ENCODE data around the gene MYL6. TPM values are rescaled to one million over a fixed set of nuclear protein-coding genes. Genes with fewer than 3 reads are reported as not detected.
A peak's percentile ranks its signal among the peaks of the same experiment; 100 is the strongest.

The MYL6 gene
- total RNA-seq, 1 experiment from 2014 or later: 932 TPM

DNA sequence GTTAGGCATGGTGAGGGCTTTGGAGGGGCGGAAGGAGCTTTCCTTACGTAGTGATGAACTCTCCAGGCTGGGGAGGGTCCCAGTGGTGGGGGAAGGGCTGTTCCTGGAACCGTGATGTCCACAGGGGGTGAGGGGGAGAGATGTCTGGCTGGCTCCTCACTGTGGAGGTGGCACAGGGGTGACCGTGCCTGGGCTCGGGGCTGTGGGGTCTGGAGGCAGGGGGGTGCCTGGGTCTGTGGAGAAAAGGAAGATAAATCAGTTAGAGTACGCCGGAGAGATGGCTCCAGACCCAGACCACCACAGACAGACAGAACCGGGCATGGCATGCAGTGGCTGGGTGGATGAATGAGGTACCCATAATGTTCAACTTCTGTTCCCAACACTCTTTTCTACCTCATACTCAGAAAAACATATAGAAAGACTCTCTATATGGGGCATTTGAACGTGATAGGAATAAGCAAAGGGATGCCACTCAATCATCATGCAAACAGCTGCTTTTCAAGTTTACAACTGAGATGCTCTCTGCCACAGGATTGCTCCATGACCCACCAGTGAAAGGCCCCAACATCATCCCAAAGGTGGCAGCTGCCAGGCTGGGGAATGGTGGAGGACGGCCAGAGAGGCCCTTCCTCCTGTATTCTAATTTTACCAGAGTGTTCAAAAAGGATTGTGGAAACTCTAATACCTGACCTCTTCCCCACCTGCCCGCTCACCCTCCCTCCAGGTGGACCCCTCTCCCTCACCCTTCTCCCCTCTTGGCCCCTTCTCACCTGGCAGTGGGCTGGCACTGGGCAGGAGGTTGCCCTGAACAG is 5.6 kb downstream of the MYL6 start (continued):
- TF ChIP-seq, protein P1, sequence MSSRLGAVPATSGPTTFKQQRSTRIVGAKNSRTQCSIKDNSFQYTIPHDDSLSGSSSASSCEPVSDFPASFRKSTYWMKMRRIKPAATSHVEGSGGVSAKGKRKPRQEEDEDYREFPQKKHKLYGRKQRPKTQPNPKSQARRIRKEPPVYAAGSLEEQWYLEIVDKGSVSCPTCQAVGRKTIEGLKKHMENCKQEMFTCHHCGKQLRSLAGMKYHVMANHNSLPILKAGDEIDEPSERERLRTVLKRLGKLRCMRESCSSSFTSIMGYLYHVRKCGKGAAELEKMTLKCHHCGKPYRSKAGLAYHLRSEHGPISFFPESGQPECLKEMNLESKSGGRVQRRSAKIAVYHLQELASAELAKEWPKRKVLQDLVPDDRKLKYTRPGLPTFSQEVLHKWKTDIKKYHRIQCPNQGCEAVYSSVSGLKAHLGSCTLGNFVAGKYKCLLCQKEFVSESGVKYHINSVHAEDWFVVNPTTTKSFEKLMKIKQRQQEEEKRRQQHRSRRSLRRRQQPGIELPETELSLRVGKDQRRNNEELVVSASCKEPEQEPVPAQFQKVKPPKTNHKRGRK (CRISPR knock-in tag; IDR thresholded peaks at IDR 0.05; ENCODE audit: borderline replicate concordance): no peak
- TF ChIP-seq ZNF416 (CRISPR knock-in tag; IDR thresholded peaks at IDR 0.05): peak; percentile 76; the same call in 1 of the 2 replicates

DNA sequence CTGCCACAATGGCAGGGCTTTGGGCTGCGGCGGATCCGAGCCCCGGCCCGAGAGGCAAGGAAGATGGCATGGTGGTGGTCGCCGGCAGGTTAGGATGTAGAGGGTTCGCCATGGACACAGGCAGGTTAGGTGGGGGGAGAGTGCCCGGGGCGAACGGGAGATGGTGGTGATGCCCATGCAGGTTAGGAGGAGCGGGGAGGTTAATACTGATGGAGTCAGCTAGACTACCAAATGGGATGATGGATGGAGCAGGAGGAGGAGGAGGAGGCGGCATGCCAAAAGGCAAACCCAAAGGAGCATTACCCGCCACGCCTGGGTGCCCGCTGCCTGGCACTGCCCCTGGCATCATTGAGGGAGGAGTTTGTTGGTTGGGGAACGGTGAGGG is 6.2 kb downstream of the MYL6 start:
- Mint-ChIP-seq H3K27me3 (ENCODE audit: low read depth) (no peaks in the 10 kb centered on the region), H3K4me1 (peaks cover 38% of the 10 kb centered on the region), H3K27ac (no peak overlapping the region), H3K9me3 (no peaks in the 10 kb centered on the region), H3K36me3 (peaks cover 81% of the 10 kb centered on the region), H3K4me3 (no peak overlapping the region)
- DNase-seq (ENCODE audit: low spot score) (no peak), ATAC-seq (no peak)
- ChIA-PET CTCF (interaction anchor here (1.1 kb wide), 1 partner anchor 94 kb away, joined by 3 read pairs; the partner anchor contains the start of gene ANKRD52), POLR2A (interaction anchor here (1.3 to 7.2 kb wide), 7 partner anchors 8 to 93 kb away, joined by 3 to 104 read pairs (median 9); partner anchors contain the start of genes ESYT1, RNF41 and SMARCC2)
- TF ChIP-seq PRRX2 (CRISPR knock-in tag; IDR thresholded peaks at IDR 0.05) (peak; percentile 50; the same call in 1 of the 2 replicates), SMAD4 (CRISPR knock-in tag; IDR thresholded peaks at IDR 0.05) (no peak), NFATC4 (CRISPR knock-in tag; IDR thresholded peaks at IDR 0.05) (peak; percentile 6; the same call in 1 of the 2 replicates), ZNF416 (CRISPR knock-in tag; IDR thresholded peaks at IDR 0.05) (no peak)

DNA sequence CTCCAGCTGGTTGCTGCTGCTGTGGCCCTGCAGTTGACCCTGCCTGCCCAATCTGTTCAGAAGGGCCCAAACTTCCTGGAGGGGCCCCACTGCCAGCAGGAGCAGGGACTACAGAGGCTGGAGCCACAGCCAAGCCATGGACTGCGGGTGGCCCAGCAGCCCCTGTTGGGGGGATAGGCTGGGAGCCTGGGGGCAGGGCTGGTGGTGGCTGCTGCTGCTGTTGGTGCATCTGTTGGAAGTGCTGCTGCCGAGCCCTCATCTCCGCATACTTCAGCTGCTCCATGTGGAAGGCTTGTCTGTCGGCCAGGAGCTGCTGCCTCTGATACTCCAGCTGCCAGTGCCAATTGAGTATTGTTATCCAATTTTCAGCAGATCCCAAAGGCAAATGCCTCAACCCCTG is 7.2 kb downstream of the MYL6 start:
- Mint-ChIP-seq H3K4me3 (no peak overlapping the region), H3K27me3 (ENCODE audit: low read depth) (no peaks in the 10 kb centered on the region), H3K4me1 (peaks cover 27% of the 10 kb centered on the region), H3K9me3 (no peaks in the 10 kb centered on the region), H3K36me3 (peaks cover 81% of the 10 kb centered on the region), H3K27ac (no peak overlapping the region)
- ATAC-seq (no peak), DNase-seq (ENCODE audit: low spot score) (no peak)
- ChIA-PET CTCF (interaction anchor here (1.3 kb wide), 1 partner anchor 24 kb away, joined by 8 read pairs; the partner anchor contains the start of gene SMARCC2), POLR2A (interaction anchor here (1.0 to 1.6 kb wide), 6 partner anchors 11 to 39 kb away, joined by 3 to 11 read pairs (median 4); partner anchors contain the start of genes ESYT1 and SMARCC2)
- TF ChIP-seq, protein P2, sequence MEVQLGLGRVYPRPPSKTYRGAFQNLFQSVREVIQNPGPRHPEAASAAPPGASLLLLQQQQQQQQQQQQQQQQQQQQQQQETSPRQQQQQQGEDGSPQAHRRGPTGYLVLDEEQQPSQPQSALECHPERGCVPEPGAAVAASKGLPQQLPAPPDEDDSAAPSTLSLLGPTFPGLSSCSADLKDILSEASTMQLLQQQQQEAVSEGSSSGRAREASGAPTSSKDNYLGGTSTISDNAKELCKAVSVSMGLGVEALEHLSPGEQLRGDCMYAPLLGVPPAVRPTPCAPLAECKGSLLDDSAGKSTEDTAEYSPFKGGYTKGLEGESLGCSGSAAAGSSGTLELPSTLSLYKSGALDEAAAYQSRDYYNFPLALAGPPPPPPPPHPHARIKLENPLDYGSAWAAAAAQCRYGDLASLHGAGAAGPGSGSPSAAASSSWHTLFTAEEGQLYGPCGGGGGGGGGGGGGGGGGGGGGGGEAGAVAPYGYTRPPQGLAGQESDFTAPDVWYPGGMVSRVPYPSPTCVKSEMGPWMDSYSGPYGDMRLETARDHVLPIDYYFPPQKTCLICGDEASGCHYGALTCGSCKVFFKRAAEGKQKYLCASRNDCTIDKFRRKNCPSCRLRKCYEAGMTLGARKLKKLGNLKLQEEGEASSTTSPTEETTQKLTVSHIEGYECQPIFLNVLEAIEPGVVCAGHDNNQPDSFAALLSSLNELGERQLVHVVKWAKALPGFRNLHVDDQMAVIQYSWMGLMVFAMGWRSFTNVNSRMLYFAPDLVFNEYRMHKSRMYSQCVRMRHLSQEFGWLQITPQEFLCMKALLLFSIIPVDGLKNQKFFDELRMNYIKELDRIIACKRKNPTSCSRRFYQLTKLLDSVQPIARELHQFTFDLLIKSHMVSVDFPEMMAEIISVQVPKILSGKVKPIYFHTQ (CRISPR knock-in tag; IDR thresholded peaks at IDR 0.05): peak; percentile 83; the same call in 1 of the 2 replicates
- no peak for TF ChIP-seq TP53 (CRISPR knock-in tag; IDR thresholded peaks at IDR 0.05)

DNA sequence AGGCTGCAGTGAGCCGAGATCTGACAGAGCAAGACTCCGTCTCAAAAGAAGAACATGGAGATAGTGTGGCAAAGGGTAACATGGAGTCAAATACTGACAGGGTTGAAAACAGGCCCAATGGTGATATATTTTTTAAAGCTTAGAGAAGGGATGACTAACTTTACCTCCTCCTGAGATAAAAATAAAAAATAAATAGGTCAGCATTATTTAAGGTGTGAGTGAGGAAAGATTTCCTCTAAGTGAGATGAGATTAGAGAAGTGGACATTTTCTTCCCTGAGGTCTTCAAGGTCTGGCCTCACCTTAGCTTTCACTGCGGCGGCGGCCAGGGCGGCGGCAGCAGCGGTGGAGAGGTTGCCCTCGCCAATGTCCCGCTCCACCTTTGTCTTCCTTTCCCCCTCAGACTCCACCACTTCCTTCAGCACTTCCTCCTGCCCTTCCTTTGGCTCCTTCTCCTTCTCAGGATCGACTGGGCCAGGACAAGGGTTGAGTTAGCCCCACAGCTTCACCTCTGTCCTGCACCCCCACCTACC is 11.1 kb downstream of the MYL6 start:
- no peak overlapping the region for H3K4me3 Mint-ChIP-seq
- ChIA-PET CTCF (no interaction called here), POLR2A (no interaction called here)
- TF ChIP-seq NFATC4 (CRISPR knock-in tag; IDR thresholded peaks at IDR 0.05) (no peak), CREM (CRISPR knock-in tag; IDR thresholded peaks at IDR 0.05) (no peak), SP1 (CRISPR knock-in tag; conservative IDR thresholded peaks at IDR 0.05) (no peak), NFYB (CRISPR knock-in tag; conservative IDR thresholded peaks at IDR 0.05; ENCODE audit: low read depth) (no peak)
- TF ChIP-seq, protein P3, sequence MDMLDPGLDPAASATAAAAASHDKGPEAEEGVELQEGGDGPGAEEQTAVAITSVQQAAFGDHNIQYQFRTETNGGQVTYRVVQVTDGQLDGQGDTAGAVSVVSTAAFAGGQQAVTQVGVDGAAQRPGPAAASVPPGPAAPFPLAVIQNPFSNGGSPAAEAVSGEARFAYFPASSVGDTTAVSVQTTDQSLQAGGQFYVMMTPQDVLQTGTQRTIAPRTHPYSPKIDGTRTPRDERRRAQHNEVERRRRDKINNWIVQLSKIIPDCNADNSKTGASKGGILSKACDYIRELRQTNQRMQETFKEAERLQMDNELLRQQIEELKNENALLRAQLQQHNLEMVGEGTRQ (CRISPR knock-in tag; IDR thresholded peaks at IDR 0.05): no peak
- TF ChIP-seq, protein P4, sequence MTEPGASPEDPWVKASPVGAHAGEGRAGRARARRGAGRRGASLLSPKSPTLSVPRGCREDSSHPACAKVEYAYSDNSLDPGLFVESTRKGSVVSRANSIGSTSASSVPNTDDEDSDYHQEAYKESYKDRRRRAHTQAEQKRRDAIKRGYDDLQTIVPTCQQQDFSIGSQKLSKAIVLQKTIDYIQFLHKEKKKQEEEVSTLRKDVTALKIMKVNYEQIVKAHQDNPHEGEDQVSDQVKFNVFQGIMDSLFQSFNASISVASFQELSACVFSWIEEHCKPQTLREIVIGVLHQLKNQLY (CRISPR knock-in tag; IDR thresholded peaks at IDR 0.05): no peak
- no peaks in the 10 kb centered on the region for H3K4me1 Mint-ChIP-seq
- ATAC-seq (no peak), DNase-seq (ENCODE audit: low spot score) (no peak)
- H3K27me3 Mint-ChIP-seq (ENCODE audit: low read depth): no peaks in the 10 kb centered on the region
- no peak overlapping the region for H3K27ac Mint-ChIP-seq
- no peaks in the 10 kb centered on the region for H3K9me3 Mint-ChIP-seq
- peaks cover 87% of the 10 kb centered on the region for H3K36me3 Mint-ChIP-seq
